Breast epithelium (tissue), 4 donors: ENCODE measurements around the gene SMIM14. TPM values are rescaled to one million over a fixed set of nuclear protein-coding genes. Genes with fewer than 3 reads are reported as not detected.
"Not testable (repeated sequence)": the region's sequence is repeated elsewhere in the genome, so short reads cannot be mapped to it uniquely, and the experiment has no call there.

Experiments used
- DNase-seq, 2 donors: peaks; one replicate each; pipeline ENCODE4 v3.0.0-alpha.2; 2019; ENCODE audit warnings: low spot score in 2 of 2
- H3K27ac ChIP-seq, 2 donors: fragments of 200-600 bp; sonication (generic) in 1 of 2; one replicate each; pipeline ENCODE4 v1.5.1; 2016 to 2019; ENCODE audit warnings: mild to moderate bottlenecking in 1 of 2
- H3K27me3 ChIP-seq, 2 donors: fragments of 200-600 bp; sonication (generic) in 1 of 2; one replicate each; pipeline versions ENCODE4 v1.5.1 to v1.6.0; 2017 to 2019; ENCODE audit warnings: control low read depth in 1 of 2, mild to moderate bottlenecking in 1 of 2
- H3K36me3 ChIP-seq: fragments of 200-600 bp; one replicate; pipeline ENCODE4 v1.5.1; 2019
- H3K4me1 ChIP-seq, 2 donors: fragments of 200-600 bp; sonication (generic); one replicate each; pipeline ENCODE4 v1.5.1; 2016 to 2019; ENCODE audit warnings: control low read depth in 1 of 2
- H3K4me3 ChIP-seq, 3 donors: fragments of 200-600 bp; sonication (generic); 1 replicate in 2 of 3; 2 replicates in 1 of 3; pipeline ENCODE4 v1.5.1; 2016 to 2019; ENCODE audit warnings: mild to moderate bottlenecking in 3 of 3, moderate library complexity in 2 of 3
- H3K9me3 ChIP-seq, 2 donors: fragments of 200-600 bp; sonication (generic) in 1 of 2; one replicate each; pipeline ENCODE4 v1.5.1; 2016 to 2019; ENCODE audit warnings: control low read depth in 1 of 2
- POLR2A ChIP-seq: fragments of 450-650 bp; IDR thresholded peaks from one replicate; pipeline ENCODE4 v1.6.1; 2016; ENCODE audit warnings: antibody characterized with exemption, mild to moderate bottlenecking, moderate library complexity
- POLR2AphosphoS5 ChIP-seq, 3 donors: sonication (generic); formaldehyde crosslinking; IDR thresholded peaks; one replicate each; pipeline ENCODE4 v1.6.1; 2017; ENCODE audit warnings: antibody characterized with exemption in 3 of 3
- intact Hi-C: fragments of 100-400 bp; cut with DNase I; formaldehyde crosslinking; loops from one replicate; pipeline ENCODE4 v1.15.1; 2023; ENCODE audit warnings: low total_unique reads
- total RNA-seq, 3 donors: library from RNA; depleted of rRNA; stranded (reverse); fragments of >200 nt; gene quantifications; one replicate each; pipeline ENCODE4 v1.1.0, GENCODE V29; 2016
- TF ChIP-seq, protein P1 (sequence below), 3 donors: fragments of 450-650 bp; IDR thresholded peaks; one replicate each; pipeline ENCODE4 v1.5.1; 2016 to 2017; ENCODE audit warnings: antibody characterized with exemption in 3 of 3, mild to moderate bottlenecking in 3 of 3, moderate library complexity in 3 of 3

SMIM14 gene
- total RNA-seq, 3 donors from 2014 or later = 38.7 to 71.0 (median 43.6) TPM

GRCh38 chr4:39660045-39660444 lies 21.4 kb upstream of the SMIM14 start:
- Histone ChIP-seq H3K4me3 (no peak overlapping the region), H3K27me3 (no peaks in the 10 kb centered on the region), H3K9me3 (no peaks in the 10 kb centered on the region), H3K4me1 (no peaks in the 10 kb centered on the region), H3K27ac (no peak overlapping the region), H3K36me3 (no peaks in the 10 kb centered on the region)
- DNase-seq = no peak
- TF ChIP-seq POLR2AphosphoS5 (IDR thresholded peaks at IDR 0.05) (no peak), POLR2A (no peak)
- TF ChIP-seq, protein P1, sequence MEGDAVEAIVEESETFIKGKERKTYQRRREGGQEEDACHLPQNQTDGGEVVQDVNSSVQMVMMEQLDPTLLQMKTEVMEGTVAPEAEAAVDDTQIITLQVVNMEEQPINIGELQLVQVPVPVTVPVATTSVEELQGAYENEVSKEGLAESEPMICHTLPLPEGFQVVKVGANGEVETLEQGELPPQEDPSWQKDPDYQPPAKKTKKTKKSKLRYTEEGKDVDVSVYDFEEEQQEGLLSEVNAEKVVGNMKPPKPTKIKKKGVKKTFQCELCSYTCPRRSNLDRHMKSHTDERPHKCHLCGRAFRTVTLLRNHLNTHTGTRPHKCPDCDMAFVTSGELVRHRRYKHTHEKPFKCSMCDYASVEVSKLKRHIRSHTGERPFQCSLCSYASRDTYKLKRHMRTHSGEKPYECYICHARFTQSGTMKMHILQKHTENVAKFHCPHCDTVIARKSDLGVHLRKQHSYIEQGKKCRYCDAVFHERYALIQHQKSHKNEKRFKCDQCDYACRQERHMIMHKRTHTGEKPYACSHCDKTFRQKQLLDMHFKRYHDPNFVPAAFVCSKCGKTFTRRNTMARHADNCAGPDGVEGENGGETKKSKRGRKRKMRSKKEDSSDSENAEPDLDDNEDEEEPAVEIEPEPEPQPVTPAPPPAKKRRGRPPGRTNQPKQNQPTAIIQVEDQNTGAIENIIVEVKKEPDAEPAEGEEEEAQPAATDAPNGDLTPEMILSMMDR (IDR thresholded peaks at IDR 0.05) = no peak
- intact Hi-C loops = no loop called here

GRCh38 chr4:39658756-39659155 lies 20.1 kb upstream of the SMIM14 start:
- TF ChIP-seq, protein P1 (IDR thresholded peaks at IDR 0.05) = no peak
- TF ChIP-seq POLR2A (no peak), POLR2AphosphoS5 (IDR thresholded peaks at IDR 0.05) (no peak)
- H3K9me3 ChIP-seq = no peaks in the 10 kb centered on the region

GRCh38 chr4:39657465-39657864 lies 18.8 kb upstream of the SMIM14 start:
- DNase-seq = no peak
- Histone ChIP-seq H3K36me3 (no peaks in the 10 kb centered on the region), H3K9me3 (no peaks in the 10 kb centered on the region), H3K27me3 (no peaks in the 10 kb centered on the region), H3K4me3 (no peak overlapping the region), H3K4me1 (no peaks in the 10 kb centered on the region), H3K27ac (no peak overlapping the region)
- TF ChIP-seq POLR2AphosphoS5 (IDR thresholded peaks at IDR 0.05) = no peak
- no peak for TF ChIP-seq POLR2A
- TF ChIP-seq, protein P1 (IDR thresholded peaks at IDR 0.05) = no peak
- intact Hi-C loops = no loop called here

More at GRCh38 chr4:39658756-39659155, 20.1 kb upstream of the SMIM14 start:
- H3K36me3 ChIP-seq = no peaks in the 10 kb centered on the region
- intact Hi-C loops = no loop called here
- no peak for DNase-seq
- no peak overlapping the region for H3K4me3 ChIP-seq
- H3K27me3 ChIP-seq = no peaks in the 10 kb centered on the region
- no peaks in the 10 kb centered on the region for H3K4me1 ChIP-seq
- H3K27ac ChIP-seq = no peak overlapping the region

DNA sequence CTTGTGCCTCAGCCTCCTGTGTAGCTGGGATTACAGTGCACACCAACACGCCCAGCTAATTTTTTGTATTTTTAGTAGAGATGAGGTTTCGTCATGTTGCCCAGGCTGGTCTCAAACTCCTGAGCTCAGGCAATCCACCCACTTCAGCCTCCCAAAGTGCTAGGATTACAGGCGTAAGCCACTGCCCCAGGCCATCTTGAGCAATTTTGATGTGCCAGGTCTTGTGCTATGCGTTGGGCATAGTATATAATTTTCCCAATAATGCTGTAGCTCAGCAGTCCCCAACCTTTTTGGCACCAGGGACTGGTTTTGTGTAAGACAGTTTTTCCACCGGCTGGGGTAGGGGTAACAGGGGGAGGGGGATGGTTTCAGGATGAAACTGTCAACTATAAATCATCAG lies 18.0 kb upstream of the SMIM14 start:
- H3K4me3 ChIP-seq, intact Hi-C loops: not testable (repeated sequence)

DNA sequence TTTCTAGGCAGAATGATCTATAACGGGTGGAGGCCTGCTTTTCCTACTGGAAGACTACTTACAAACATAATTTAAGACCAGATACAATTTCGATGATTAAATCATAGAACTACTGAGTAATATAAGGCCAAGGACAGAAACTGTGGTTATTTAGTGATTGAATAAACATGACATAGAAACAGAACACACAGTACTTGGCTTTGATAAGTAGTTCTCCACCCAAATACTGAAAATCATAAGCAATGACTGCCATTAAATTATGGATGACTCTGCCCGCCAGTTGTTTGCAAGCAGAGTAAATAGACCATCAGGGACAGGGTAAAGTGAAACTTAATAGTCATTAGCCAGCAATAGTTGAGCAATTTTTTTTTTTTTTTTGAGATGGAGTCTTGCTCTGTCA lies 17.2 kb upstream of the SMIM14 start:
- Histone ChIP-seq H3K4me1 (no peaks in the 10 kb centered on the region), H3K27ac (no peak overlapping the region)
- TF ChIP-seq POLR2A (no peak), POLR2AphosphoS5 (IDR thresholded peaks at IDR 0.05) (peak in 1 of 3 donors; percentile 55)
- TF ChIP-seq, protein P1 (IDR thresholded peaks at IDR 0.05) = no peak

More for the DNA sequence above, 18.0 kb upstream of the SMIM14 start:
- not testable (repeated sequence) for DNase-seq, H3K27me3 ChIP-seq, H3K36me3 ChIP-seq, H3K4me1 ChIP-seq, H3K9me3 ChIP-seq, H3K27ac ChIP-seq

GRCh38 chr4:39655211-39655610 lies 16.5 kb upstream of the SMIM14 start:
- no peaks in the 10 kb centered on the region for H3K36me3 ChIP-seq
- H3K4me3 ChIP-seq = no peak overlapping the region
- TF ChIP-seq POLR2A (no peak), POLR2AphosphoS5 (IDR thresholded peaks at IDR 0.05) (no peak)
- TF ChIP-seq, protein P1 (IDR thresholded peaks at IDR 0.05) = no peak
- intact Hi-C loops = no loop called here
- H3K27me3 ChIP-seq = no peaks in the 10 kb centered on the region
- H3K27ac ChIP-seq = no peak overlapping the region
- DNase-seq = no peak
- H3K9me3 ChIP-seq = no peaks in the 10 kb centered on the region
- H3K4me1 ChIP-seq = no peaks in the 10 kb centered on the region

More for the DNA sequence above, 17.2 kb upstream of the SMIM14 start:
- DNase-seq = no peak
- Histone ChIP-seq H3K36me3 (no peaks in the 10 kb centered on the region), H3K9me3 (no peaks in the 10 kb centered on the region), H3K4me3 (no peak overlapping the region), H3K27me3 (no peaks in the 10 kb centered on the region)
- intact Hi-C loops = no loop called here

DNA sequence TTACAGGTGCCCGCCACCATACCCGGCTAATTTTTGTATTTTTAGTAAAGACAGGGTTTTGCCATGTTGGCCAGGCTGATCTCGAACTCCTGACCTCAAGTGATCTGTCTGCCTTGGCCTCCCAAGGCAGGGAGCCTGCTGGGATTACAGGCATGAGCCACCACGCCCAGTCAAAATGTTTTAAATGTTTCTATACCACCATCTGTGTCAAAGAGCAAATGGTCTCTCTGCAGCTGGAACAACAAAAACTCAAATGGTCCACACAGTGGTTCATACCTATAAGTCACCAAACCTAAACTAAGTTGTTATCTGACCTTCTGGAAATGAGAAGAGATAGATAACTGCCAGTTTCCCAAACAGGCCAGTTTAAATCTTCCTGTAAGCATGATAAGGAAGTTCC lies 12.9 kb upstream of the SMIM14 start:
- DNase-seq, H3K4me3 ChIP-seq, H3K9me3 ChIP-seq, H3K27me3 ChIP-seq, H3K27ac ChIP-seq, H3K36me3 ChIP-seq, H3K4me1 ChIP-seq, intact Hi-C loops: not testable (repeated sequence)
